ENCODE measurements around the gene HES1.

DNA sequence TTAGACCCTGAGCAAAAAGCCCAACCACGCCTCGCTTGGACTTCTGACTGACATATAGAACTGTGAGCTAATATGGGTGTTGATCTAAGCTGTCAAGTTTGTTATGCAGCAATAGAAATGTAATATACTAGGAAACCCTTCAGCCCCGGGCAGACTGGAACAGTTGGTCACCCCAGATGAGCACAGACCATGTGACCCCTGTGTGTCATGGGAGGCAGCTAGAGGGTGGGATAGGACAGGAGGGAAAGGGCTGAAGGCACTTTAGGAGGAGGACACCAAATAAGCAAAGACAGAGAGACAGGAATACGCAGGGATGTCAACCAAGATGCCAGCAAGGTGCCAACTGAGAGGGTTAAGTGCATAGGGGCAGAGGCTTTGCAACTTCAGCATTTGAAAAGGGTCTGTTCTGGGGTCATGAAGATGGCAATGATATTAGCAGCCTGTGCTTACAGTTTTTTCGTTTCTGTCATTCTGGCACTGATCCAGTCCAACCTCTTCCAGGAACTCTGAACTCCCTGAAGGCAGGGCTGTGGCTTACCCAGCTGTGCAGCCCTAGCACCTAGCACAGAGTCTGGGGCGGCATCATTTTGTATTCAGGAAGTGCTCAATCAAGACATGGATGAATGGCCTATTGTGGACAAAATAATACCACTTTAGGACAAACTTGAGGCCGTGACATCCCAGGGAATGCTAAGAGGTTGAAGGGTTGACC is 51.4 kb downstream of the HES1 start:
- TF ChIP-seq ZBTB26 (CRISPR knock-in tag; IDR thresholded peaks at IDR 0.05) (no peak), ZNF699 (CRISPR knock-in tag; IDR thresholded peaks at IDR 0.05; ENCODE audit: insufficient replicate concordance) (no peak), GATA2 (CRISPR knock-in tag; IDR thresholded peaks at IDR 0.05) (no peak), EP300 (IDR thresholded peaks at IDR 0.05; ENCODE audit: low read length) (no peak), RNF2 (IDR thresholded peaks at IDR 0.05) (no peak), MYC (IDR thresholded peaks at IDR 0.05; ENCODE audit: low read depth, low read length) (no peak), MYC (CRISPR knock-in tag; IDR thresholded peaks at IDR 0.05; ENCODE audit: borderline replicate concordance, low read depth) (no peak), SRF (CRISPR knock-in tag; IDR thresholded peaks at IDR 0.05) (no peak), GABPB1 (CRISPR knock-in tag; IDR thresholded peaks at IDR 0.05) (no peak), CEBPB (tag; IDR thresholded peaks at IDR 0.05) (no peak), PCBP1 (IDR thresholded peaks at IDR 0.05; ENCODE audit: low read depth, low read length, poor library complexity, severe bottlenecking) (no peak)
- TF ChIP-seq, protein P1, sequence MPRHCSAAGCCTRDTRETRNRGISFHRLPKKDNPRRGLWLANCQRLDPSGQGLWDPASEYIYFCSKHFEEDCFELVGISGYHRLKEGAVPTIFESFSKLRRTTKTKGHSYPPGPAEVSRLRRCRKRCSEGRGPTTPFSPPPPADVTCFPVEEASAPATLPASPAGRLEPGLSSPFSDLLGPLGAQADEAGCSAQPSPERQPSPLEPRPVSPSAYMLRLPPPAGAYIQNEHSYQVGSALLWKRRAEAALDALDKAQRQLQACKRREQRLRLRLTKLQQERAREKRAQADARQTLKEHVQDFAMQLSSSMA (CRISPR knock-in tag; IDR thresholded peaks at IDR 0.05) = no peak
- TF ChIP-seq, protein P2, sequence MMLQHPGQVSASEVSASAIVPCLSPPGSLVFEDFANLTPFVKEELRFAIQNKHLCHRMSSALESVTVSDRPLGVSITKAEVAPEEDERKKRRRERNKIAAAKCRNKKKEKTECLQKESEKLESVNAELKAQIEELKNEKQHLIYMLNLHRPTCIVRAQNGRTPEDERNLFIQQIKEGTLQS (IDR thresholded peaks at IDR 0.05) = no peak
- TF ChIP-seq, protein P2 (CRISPR knock-in tag; conservative IDR thresholded peaks at IDR 0.05) = no peak
- TF ChIP-seq, protein P3, sequence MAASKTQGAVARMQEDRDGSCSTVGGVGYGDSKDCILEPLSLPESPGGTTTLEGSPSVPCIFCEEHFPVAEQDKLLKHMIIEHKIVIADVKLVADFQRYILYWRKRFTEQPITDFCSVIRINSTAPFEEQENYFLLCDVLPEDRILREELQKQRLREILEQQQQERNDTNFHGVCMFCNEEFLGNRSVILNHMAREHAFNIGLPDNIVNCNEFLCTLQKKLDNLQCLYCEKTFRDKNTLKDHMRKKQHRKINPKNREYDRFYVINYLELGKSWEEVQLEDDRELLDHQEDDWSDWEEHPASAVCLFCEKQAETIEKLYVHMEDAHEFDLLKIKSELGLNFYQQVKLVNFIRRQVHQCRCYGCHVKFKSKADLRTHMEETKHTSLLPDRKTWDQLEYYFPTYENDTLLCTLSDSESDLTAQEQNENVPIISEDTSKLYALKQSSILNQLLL (CRISPR knock-in tag; IDR thresholded peaks at IDR 0.05; ENCODE audit: borderline replicate concordance) = no peak
